HG02798 (cell line): ENCODE results near the gene RAC2.

ENCODE experiments used
- ATAC-seq: cut with Tn5 transposase; IDR thresholded peaks from one replicate; pipeline ENCODE4 v1.9.1; 2021; ENCODE audit warnings: mild to moderate bottlenecking; ENCODE audit not compliant: unreplicated experiment, poor library complexity

Gene RAC2

GRCh38 chr22:37224757-37225420 lies 19.2 kb downstream of the RAC2 start:
- no peak for ATAC-seq

- ATAC-seq: no peak
Measured at GRCh38 chr22:37223965-37224551, 20.0 kb downstream of the RAC2 start.

GRCh38 chr22:37222440-37222971 lies 21.6 kb downstream of the RAC2 start:
- no peak for ATAC-seq

DNA sequence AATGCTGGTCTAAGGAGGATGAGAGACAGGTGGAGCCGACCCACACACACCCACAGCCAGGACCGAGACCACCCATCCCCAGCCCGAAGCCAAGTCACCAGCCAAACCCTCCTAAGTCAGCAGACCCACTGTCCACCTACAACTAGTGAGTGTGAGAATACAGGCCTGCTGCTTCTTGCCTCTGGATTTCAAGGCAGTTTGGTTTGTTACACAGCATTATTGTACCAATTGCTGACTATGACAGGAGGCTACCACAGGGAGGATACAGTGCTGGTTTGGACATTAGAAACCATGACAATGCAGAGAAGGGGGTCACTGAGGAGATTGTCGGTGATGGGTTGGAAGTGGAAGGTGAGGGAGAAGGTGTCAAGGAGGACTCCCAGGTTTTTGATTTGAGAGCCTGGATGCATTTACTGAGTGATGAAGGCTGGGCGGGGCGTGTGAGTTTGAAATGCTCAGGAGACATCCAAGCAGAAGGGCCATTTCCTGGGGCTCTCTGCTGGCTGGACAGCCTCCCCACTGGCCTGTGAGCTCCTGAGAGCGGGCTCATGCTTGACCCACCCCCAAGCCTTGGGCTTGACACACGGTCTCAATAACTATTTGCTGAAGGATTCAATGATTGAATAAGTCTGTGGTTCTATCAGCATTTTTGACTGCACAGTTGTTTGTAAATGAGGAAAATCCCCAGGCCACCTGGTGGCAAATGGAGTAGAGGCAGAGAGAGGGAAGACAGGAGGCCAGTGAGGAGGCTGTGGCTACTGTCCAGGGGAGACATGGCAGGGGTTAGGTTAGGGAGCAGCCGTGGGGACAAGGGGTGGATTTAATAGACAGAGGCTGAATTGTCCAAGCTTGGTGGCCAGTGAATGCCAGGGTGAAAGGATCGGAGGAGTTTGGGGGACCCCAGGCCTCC lies 22.4 kb downstream of the RAC2 start:
- ATAC-seq: no peak

GRCh38 chr22:37220543-37220981 lies 23.5 kb downstream of the RAC2 start:
- ATAC-seq: no peak

DNA sequence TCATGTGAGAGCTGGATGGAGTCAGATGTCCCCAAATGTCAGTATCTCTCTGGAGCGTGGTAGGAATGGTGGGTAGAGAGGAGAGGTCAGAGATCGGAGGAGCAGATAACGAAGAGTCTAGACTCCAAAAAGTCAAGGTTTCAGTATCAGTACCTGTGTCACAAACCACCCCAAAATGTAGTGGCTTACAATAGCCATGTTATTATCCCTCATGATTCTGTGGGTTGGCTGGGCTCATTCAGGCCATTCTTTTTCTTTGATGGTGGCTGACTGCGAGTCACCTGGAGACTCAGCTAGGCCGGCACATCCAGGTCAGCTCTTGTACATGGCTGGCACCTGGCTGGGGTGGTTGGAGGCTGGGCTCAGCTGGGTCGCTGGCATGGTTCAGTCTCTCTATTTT lies 24.5 kb downstream of the RAC2 start:
- peak; percentile 22 for ATAC-seq

DNA sequence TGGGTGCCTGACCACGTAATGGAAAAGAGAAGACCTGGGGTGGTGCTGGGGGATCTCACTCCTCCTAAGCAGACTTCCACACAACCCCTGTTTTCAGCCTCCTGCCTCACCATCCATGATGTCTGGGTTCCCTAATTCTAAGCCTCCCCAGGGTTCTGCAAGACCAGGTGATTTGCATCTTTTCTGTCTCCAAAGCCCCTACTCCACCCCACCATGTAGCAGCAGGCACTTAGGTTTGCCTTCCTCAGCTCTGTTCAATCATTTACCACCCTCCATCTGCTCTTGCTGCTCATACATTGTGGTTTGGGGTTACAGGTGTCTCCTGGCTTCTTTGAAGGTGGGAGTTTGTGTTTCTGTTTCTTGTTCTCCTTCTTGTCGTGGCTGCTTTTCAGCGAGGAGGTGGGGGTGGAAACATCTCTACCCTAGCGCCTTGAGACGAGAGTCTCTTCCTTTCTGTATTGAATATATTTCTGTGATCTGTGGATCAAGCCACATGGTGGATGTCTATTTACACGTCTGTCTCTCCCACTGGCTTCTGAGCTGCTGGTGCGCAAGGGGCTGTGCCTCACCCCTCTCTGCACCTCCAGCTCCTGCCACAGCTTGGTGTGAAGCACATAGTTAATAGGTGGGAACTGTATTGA lies 25.2 kb downstream of the RAC2 start:
- ATAC-seq: peak; percentile 87

GRCh38 chr22:37218399-37218770 lies 25.7 kb downstream of the RAC2 start:
- no peak for ATAC-seq

DNA sequence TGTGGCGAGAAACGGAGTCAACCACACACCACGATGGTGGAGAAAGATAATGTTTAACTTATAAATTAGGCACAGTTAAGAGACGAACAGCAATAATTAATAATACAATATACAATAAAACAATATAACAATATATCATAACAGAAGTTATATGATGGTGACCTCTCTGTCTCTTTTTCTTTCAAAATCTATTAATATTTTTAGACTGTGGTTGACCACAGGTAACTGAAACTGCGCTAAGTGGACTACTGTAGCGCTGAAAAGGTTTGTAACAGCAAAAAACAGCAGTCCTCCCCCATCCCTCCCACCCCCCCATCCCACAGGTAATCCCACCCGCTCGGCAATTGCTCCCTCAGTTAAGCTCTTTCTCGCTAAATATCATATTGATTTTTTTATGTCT lies 28.2 kb downstream of the RAC2 start:
- ATAC-seq: no peak

GRCh38 chr22:37214731-37215030 lies 29.4 kb downstream of the RAC2 start:
- ATAC-seq: no peak

DNA sequence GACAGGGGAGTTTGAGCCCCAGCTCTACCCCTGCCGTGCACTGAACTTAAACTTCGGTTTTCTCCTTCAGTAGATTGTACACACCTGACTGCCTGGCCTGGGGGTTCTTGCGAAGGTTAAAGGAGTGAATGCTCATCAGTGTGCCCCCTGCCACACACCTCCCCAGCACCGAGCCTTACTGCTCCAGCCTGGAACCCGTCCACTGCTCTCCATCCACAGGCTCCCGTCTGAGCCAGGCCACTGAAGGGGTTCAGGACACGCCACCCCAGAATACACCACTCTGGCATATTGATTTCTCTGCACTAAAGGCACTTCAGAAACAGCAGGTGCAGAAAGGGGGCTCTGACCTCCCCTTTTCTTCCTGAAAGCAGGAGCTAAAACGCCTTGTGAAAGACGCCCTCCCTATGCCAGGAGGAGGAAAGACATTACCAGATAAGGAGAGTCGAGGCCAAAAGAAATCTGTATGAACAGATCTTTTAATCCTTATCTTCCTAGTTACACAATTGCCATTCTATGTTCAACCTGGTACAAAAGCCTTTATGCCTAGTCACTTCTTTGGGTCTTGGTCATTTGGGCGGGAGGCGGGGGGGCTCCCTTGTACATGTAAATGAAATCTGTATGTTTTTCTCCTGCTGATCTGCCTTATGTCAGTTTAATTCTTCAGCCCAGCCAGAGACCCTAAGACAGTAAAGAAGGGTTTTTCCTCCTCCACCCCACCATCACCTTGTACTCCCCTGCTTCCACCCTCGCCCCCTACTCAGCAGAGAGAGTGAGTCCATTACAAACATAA lies 29.9 kb downstream of the RAC2 start:
- ATAC-seq: no peak

DNA sequence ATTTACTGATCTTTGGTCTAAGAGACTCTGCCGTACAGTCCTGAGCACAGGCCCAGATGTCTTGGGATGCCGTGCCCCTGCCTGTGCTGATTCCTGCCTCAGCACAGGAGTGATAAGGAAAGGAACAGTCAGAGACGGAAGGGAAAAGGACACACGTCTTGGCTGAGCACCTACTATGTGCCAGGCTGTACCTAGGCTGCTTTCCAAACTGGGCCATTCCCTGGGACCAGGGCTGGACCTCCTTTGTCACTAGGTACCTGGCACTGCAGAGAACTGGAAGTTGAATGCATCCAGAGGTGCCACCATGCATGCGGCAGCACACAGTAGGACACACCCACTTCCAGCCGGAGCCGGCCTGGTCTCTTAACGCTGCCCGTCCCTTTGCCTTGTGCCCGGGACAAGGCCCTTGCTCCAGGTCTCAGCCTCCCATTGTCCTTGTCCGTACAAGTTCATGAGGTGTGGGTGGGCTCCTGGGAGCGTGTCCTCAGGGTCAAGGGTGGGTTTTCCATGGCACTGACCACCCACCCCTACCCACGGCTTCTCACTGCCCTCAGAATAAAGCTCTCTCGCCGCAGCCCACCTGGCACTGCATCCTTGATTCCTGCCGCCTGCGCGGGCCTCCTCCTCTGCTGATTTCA lies 30.7 kb downstream of the RAC2 start:
- ATAC-seq: no peak

- no peak for ATAC-seq
Measured at GRCh38 chr22:37212174-37212906, 31.7 kb downstream of the RAC2 start, which contains the start of gene SSTR3. Gene SSTR3 (minus strand): TSS chr22:37212477. CDS start chr22:37207803, 4,674 bp downstream.

DNA sequence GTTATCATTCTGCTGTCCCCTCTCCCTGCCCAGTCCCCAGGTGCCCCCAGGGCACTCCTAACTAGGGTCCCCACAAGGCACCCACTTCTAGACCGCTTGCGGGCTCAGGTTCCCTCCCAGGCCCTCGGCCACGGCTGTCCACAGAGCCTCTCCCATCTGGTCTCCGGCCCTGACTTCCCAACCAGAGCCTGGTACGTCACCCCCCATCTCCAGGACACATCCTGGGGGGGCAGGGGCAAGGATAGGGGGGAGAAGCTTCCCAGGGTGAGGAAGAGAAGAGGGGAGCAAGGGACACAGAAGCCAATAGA lies 32.2 kb downstream of the RAC2 start:
- ATAC-seq: no peak

DNA sequence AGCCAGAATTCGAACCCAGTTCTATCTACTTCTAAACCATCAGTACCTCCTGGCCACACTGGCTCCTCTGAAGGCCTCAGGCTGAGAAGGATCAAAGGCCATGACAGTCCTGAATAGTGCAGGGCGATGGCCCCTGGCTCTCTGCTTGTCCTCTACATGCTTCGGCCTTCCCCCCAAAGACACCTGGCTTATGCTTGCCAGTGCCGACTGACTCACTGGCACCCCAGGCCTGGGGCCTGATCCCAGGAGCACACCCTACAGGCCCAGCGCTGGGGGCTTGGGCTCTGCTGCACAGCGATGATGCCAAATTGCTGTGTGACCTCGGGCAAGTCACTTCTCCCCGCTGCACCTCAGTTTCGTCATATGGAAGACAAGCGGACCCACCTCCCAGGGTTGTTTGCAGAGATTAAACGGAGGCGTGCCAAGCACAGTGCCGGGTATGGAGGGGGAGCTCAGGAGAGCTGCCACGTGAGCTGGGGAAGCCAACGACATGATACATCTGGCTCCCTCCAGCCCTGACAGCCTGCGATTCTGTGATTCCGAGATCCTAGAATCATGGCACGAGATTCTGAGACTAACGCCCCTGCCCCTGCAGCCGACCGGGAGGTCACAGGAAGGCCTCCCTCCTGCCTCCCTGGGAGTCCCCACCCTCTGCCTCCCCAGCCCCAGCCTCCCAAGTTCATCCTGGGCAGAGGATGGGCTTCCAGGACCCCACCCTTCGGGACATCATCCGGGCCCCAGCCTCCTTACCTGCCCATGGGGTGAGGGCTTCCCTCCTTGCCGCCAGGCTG lies 32.8 kb downstream of the RAC2 start:
- no peak for ATAC-seq

DNA sequence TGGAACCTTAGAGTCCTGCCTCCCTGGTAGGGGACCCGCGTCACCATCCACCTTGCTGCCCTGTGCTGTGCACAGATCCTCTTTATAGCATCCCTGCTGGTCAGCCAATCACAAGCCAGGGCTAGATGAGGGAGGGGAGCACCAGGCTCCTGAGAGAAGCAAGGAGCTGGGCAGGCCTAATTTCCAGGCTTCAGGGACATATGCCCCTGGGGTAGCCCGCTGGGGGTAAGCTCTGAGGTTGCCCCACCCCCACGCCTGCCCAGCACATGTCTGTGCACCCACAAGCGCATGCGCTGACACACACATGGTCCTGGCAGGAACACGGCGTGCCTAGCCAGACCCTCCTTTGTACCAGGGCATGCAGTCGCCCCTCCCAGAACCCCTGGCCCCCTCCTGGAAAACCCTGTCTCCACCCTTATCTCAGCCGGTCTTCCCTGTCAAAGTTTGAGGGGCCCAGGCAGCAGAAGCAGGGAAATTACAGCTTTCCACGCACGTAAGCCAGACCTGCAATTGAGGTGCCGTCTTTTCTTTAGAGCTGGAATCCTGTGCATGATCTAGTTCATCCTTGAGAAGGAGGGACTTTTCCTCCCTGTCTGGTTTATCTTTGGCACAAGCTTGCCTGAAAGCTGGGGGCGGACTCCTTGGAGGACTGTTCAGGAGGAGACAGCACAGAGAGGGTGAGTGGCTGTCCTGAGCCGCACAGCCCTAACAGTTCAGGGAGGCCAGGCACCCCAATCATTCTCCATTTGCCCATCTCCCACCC lies 33.8 kb downstream of the RAC2 start:
- ATAC-seq: no peak

GRCh38 chr22:37209140-37209845 lies 34.8 kb downstream of the RAC2 start:
- ATAC-seq: no peak
